HUES6 (cell line): Measurements from ENCODE around the gene WASHC1.
A peak's percentile ranks its signal among the peaks of the same experiment; 100 is the strongest.
"Not testable (repeated sequence)": the region's sequence is repeated elsewhere in the genome, so short reads cannot be mapped to it uniquely, and the experiment has no call there.

ENCODE experiments used
- H3K27ac ChIP-seq: 2 replicates; pipeline ENCODE4 v1.7.0; 2013; ENCODE audit warnings: low read depth, mild to moderate bottlenecking, low read length, inconsistent platforms
- H3K27me3 ChIP-seq: 2 replicates; pipeline ENCODE4 v1.6.1; 2013; ENCODE audit warnings: low read length; ENCODE audit not compliant: control insufficient read depth, insufficient read depth
- H3K36me3 ChIP-seq: 2 replicates; pipeline ENCODE4 v1.6.1; 2013; ENCODE audit warnings: low read length; ENCODE audit not compliant: control insufficient read depth, insufficient read depth
- H3K4me1 ChIP-seq: 2 replicates; pipeline ENCODE4 v1.6.1; 2013; ENCODE audit warnings: low read length; ENCODE audit not compliant: control insufficient read depth, insufficient read depth
- H3K4me3 ChIP-seq: 2 replicates; pipeline ENCODE4 v1.5.1; 2013; ENCODE audit warnings: low read depth, low read length
- H3K9ac ChIP-seq: one replicate; pipeline ENCODE4 v1.6.1; 2013; ENCODE audit warnings: mild to moderate bottlenecking, low read length
- H3K9me3 ChIP-seq: 2 replicates; pipeline ENCODE4 v1.6.1; 2013; ENCODE audit warnings: low read depth, low read length; ENCODE audit not compliant: control insufficient read depth, insufficient read depth

Gene WASHC1

GRCh38 chr9:45180-45878, 16.1 kb upstream of the WASHC1 start:
- H3K36me3 ChIP-seq, H3K9ac ChIP-seq, H3K9me3 ChIP-seq, H3K4me3 ChIP-seq, H3K27me3 ChIP-seq, H3K27ac ChIP-seq, H3K4me1 ChIP-seq: not testable (repeated sequence)

GRCh38 chr9:44416-44815, 15.2 kb upstream of the WASHC1 start:
- H3K4me1 ChIP-seq, H3K36me3 ChIP-seq, H3K9me3 ChIP-seq, H3K9ac ChIP-seq, H3K27me3 ChIP-seq, H3K27ac ChIP-seq, H3K4me3 ChIP-seq: not testable (repeated sequence)

GRCh38 chr9:43636-44035, 14.4 kb upstream of the WASHC1 start:
- not testable (repeated sequence) for H3K4me3 ChIP-seq, H3K9me3 ChIP-seq, H3K4me1 ChIP-seq, H3K27ac ChIP-seq, H3K27me3 ChIP-seq, H3K9ac ChIP-seq, H3K36me3 ChIP-seq

- H3K9ac ChIP-seq, H3K9me3 ChIP-seq, H3K4me1 ChIP-seq, H3K27me3 ChIP-seq, H3K27ac ChIP-seq, H3K4me3 ChIP-seq, H3K36me3 ChIP-seq: not testable (repeated sequence)
These were observed 13.9 kb upstream of the WASHC1 start for GRCh38 chr9:43116-43515.

- H3K27me3 ChIP-seq, H3K36me3 ChIP-seq, H3K9ac ChIP-seq, H3K9me3 ChIP-seq, H3K4me1 ChIP-seq, H3K27ac ChIP-seq, H3K4me3 ChIP-seq: not testable (repeated sequence)
These were observed 12.6 kb upstream of the WASHC1 start for GRCh38 chr9:41819-42218.

- H3K9me3 ChIP-seq, H3K36me3 ChIP-seq, H3K27ac ChIP-seq, H3K4me3 ChIP-seq, H3K4me1 ChIP-seq, H3K9ac ChIP-seq, H3K27me3 ChIP-seq: not testable (repeated sequence)
These were observed 12.0 kb upstream of the WASHC1 start for GRCh38 chr9:41261-41676.

GRCh38 chr9:32308-32707, 3.1 kb upstream of the WASHC1 start:
- H3K4me1 ChIP-seq, H3K27me3 ChIP-seq, H3K9ac ChIP-seq, H3K4me3 ChIP-seq, H3K36me3 ChIP-seq, H3K27ac ChIP-seq, H3K9me3 ChIP-seq: not testable (repeated sequence)

- H3K9ac ChIP-seq, result peak overlapping the region; percentile 31
- not testable (repeated sequence) for H3K27me3 ChIP-seq
These were observed 481 bp downstream of the WASHC1 start for GRCh38 chr9:28775-29174.

GRCh38 chr9:21621-22020, 7.6 kb downstream of the WASHC1 start:
- not testable (repeated sequence) for H3K4me1 ChIP-seq, H3K27ac ChIP-seq, H3K4me3 ChIP-seq, H3K9ac ChIP-seq, H3K27me3 ChIP-seq, H3K36me3 ChIP-seq, H3K9me3 ChIP-seq

More at GRCh38 chr9:28775-29174, 481 bp downstream of the WASHC1 start:
- not testable (repeated sequence) for H3K9me3 ChIP-seq, H3K27ac ChIP-seq, H3K36me3 ChIP-seq, H3K4me1 ChIP-seq
- H3K4me3 ChIP-seq, result peak overlapping the region; percentile 54

- H3K4me1 ChIP-seq, result not testable (repeated sequence)
These were observed 12.4 kb downstream of the WASHC1 start for GRCh38 chr9:16875-17274.

GRCh38 chr9:14129-14809, 15.0 kb downstream of the WASHC1 start:
- H3K4me1 ChIP-seq, H3K9me3 ChIP-seq, H3K4me3 ChIP-seq, H3K9ac ChIP-seq, H3K27ac ChIP-seq, H3K36me3 ChIP-seq, H3K27me3 ChIP-seq: not testable (repeated sequence)

More at GRCh38 chr9:16875-17274, 12.4 kb downstream of the WASHC1 start:
- H3K36me3 ChIP-seq, H3K27ac ChIP-seq, H3K4me3 ChIP-seq, H3K27me3 ChIP-seq, H3K9ac ChIP-seq, H3K9me3 ChIP-seq: not testable (repeated sequence)
